Raji (cell line): ENCODE data around the gene ARMC9.

Source experiments
- POLR2A ChIP-seq: IDR thresholded peaks from 2 replicates; pipeline ENCODE4 v1.6.1; 2011; ENCODE audit warnings: low read depth, low read length, control low read depth; ENCODE audit not compliant: insufficient read depth

ARMC9 gene

DNA sequence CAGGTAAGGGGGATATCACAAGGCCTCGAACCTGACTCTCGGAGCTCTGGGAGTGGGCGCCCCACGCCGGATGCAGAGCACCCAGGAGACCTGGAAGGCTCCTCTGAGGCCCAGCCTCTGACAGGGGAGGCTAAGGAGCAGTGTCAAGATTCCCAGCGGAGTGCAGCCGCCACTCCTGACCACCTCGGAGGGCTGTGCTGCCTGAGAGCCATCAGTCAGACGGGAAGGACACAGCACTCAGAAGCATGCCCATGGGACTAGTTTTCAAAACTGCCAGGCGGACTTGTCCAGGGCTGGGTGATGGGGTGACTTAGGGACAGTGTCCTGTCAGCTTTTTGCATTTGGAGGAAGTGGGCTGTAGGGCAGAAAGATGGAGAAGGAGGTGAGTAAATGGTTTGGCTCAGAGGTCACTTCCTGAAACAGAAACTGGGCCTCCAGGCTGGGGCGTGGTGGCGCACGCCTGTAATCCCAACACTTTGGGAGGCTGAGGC is 162.5 kb downstream of the ARMC9 start:
- no peak for TF ChIP-seq POLR2A

DNA sequence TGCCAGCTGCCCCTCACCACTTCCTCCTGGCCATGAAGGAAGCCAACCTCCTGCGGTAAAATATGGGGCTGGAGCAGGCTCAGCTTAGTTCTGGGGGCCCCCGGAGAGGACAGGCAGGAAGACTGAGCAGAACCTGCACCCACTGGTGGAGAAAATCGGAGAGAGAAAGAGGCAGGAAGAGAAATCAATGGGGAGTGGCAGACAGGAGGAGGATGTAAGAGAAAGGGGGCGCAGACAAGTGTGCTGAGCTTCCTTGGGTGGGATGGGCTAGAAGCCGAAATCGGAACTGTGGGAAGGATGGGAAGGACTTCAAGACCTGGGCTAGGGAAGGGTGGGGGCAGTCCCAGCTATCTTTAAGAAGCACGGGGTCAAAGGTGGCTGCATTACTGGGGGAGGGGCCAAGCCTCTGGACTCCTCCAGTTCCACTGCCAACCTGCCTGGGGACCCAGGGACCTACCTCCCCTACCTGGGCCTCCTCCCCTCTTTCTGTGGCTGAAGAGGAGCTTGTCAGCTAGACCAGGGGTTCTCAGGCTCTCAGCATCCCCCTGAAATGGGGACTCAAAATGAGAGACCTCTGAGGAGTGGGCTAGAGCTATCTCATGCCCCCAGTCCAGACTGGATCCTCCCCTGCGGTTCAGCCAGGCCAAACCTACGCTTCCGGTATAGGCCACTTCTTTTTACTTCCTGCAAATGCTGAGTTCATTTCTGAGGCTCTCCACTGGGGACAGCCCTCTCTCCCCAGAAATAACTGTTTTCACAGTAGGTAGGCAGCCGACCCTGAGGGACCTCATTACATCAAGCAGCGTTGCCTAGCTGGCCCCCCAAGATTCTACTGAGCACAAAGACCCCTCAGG is 163.5 kb downstream of the ARMC9 start:
- no peak for TF ChIP-seq POLR2A

DNA sequence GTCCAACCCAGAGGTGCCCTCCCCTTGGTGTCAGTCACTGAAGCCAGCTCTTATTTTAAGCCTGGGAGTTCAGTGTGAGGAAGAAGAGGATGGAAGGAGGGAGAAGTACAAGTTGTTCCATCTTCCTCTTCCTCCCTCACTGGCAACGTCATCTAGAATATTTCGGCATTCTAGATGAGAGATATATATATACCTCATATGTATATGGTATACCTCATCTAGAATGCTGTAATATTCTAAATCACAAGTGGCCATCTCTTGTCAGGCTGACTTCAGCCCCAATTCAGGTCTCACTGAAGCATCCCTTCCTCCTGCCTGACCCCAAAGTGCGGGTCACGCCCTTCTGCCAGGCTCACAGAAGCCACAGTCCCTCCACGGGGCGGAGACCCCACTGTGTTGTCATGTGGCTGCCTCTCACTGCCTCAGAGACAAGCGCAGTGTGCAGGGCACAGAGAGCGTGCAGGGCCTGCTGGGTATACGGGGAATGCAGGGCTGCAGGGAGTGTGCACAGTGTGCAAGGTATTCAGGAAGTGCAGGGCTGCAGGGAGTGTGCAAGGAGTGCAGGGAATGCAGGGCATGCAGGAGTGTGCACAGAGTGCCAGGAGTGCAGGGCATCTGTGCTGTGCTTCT is 164.2 kb downstream of the ARMC9 start:
- no peak for TF ChIP-seq POLR2A

DNA sequence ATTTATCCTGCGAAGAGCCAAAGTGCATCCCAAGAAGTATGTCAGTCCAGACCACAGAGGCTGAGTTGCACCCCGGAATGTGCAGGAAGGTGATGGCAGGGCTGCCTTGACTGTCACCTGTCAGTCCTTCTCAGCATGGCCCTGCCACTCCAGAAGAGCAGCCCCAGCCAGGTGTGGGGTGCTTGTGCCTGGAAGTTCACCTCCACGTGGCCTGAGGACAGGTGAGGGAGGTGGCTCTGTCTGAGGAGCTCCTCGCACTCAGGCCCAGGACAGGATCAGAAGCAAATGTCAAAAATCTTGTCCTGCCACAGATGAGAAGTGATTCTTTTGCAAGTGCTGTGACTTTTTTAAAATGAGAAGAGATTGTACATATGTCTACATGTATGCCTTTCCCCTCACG is 165.6 kb downstream of the ARMC9 start:
- no peak for TF ChIP-seq POLR2A

DNA sequence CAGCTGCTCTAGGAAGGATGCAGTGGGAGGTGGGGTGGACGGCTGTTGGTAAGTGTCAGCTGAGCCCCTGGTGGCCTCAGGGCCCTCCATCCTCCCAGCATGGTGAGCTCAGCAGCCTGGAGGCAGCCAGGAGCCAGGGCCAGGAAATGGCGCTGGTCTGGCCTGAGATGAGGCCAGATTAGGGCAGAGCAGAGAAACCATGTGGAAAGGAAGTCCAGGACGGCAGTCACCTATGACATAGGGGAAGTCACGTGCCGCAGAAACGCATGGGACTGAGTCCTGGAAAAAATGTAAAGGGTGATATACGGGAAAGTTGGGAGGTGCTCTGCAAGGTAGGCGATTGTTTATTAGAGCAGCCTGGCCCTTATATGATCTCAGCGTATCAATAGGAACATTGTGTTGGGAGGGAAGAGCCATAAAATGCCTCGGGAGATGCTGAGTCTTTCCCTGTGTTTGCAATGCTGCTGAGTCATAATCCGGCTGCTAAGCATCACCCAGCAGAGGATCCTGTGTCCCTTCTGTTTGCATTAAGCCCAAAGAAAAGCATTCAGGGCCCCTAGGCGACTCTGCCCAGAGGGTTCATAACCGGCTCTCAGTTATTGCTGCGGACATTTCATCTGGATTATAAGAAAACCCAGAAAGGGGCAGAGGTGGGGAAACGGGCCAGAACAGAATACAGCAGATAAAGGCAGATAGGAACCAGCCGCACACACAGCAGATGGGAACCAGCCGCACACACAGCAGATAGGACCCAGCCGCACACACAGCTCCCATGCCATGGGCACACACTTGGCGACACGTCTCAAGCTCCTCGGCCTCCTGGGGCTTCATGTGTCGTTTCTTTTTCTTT is 166.8 kb downstream of the ARMC9 start:
- no peak for TF ChIP-seq POLR2A

DNA sequence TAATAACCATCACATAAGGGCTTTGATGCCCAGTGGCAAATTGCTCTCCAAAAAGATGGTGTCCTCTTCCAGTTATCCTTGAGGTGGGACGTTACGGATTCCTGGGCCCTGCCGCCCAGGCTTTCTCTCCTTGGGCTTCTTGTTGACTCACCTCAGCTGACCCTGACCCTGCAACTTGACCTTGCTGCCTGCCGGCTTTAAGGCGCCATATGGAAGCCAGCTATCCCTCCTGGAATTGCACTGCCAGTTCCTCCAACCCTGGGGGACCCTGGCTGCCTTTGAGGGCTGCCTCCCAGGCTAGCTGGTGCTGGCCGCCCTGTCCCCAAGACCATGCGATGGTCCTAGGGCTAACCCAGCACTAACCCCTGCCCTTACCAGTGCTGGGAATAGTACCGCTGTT is 168.7 kb downstream of the ARMC9 start:
- TF ChIP-seq POLR2A, result no peak

DNA sequence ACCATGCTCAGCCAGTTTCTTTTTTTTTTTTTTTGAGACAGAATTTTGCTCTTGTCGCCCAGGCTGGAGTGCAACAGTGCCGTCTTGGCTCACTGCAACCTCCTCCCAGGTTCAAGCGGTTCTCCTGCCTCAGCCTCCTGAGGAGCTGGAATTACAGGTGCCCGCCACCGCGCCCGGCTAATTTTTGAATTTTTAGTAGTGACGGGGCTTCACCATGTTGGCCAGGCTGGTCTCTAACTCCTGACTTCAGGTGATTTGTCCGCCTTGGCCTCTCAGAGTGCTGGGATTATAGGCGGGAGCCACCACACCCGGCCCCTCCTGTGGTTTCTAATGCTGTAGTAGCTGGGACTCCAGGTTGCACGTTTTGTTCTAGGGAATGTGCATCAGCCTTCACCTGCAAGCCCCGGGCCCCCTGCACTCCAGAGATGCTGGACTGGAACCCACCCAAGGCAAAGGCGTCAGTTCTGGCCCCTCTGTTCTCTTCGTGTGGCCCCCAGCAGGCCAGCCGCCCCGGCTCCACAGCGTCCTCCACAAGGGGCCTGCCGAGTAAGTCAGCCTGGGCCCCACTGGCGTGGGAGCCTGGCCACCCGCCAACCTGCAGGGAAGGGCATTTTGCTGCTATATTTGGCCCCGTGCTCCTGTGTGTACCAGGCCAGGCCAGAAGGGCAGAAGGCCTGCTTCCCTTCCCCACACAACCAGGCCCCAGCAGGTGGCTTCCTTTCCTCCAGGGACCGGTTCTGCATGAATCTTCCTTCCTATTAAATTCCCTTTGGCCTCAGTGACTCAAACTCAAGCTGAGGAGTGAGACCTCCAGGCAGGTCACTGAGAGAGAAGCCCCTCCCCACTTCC is 171.4 kb downstream of the ARMC9 start:
- TF ChIP-seq POLR2A, result no peak

DNA sequence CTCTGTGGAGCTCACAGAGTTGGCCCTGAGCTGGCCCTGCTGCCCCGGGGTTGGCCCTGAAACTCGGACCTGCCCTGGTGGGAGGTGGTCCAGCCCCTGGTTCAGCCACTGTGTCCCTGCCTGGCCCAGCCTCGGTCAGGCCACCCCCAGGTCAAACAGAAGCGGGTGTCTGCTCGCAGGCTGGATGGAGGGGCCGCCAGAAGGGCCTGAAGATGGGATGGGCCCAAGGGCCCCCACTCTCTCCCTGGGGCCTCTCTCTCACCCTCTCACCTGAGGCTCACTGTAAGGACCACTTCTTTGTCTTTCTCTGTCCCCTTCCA is 172.0 kb downstream of the ARMC9 start:
- TF ChIP-seq POLR2A, result no peak

DNA sequence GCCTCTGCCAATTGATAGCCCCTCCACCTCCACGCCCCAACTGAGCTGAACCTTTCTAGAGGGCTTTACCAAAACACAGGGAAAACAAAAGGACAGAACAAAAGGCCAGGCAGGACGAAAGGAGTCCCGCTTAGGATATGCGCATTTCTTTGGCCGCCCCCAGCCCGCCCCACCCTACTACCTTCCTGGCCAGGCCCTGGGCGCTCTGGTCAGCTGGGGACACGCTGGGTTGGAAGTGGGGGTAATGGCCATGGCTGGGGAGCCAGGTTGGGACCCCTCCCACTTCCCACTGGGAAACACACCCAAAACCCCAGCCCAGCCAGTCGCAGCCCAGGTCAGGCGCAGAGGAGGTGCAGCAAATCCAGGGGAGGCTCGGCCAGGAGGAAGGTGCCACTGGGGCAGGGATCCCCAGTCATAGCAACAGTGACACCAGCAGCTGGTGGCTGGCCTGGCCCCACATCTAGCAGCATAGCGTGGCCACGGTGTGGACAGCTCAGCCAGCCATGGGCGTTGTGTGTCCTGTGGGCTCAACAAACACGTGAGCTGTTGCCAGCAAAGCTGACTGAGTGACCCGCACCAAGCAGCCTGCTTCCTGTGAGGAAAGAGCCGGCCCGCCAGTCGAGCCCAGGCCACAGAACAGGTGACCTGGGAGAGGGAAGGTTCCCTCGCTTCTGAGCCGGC is 172.5 kb downstream of the ARMC9 start:
- no peak for TF ChIP-seq POLR2A

DNA sequence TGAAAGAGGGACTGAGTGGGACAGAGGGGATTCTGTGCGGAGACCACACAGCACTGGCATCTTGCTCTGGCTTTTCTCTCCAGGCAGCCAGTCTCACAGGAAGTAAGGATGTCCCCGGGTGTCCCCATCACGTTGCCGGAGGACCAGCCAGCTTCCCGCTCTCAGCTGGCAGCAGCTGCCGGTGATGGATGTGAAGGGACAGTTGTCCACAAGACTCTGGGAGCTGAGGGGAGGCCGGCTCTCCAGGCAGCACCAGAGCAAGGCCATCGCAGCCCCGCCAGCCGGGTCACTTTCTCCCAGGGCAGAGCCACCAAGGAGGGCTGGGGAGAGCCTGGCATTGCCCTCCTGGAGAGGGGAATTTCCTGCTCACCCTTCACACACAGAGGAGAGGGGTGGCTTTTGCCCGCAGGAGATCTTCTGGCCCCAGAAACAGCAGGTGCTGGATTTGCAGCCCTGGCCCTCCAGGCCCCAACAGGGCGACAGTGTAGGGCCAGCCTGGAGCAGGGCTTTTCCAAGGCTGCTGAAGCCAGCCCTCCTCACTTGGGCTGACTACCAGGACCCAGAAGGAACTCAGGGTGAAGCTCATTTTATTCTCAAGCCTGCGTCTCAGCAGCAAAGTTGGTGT is 173.1 kb downstream of the ARMC9 start:
- TF ChIP-seq POLR2A, result no peak

DNA sequence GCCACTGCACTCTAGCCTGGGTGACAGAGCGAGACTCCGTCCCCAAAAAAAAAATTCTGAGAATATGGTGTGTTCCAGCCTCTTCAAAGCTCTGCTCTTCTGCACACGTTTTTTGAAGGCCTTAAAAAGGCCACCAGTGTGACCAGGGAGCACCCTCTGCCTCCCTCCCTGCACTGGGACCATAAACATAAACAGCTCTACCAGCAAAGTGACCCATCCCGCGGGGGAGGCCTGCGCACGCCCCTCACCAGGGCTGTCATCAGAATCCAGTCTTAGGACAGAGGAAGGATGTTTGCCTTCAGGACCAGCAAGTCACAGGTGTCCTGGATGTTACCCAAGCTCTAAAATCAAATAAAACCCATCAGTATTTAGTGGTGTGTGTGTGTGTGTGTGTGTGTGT is 173.9 kb downstream of the ARMC9 start:
- no peak for TF ChIP-seq POLR2A

DNA sequence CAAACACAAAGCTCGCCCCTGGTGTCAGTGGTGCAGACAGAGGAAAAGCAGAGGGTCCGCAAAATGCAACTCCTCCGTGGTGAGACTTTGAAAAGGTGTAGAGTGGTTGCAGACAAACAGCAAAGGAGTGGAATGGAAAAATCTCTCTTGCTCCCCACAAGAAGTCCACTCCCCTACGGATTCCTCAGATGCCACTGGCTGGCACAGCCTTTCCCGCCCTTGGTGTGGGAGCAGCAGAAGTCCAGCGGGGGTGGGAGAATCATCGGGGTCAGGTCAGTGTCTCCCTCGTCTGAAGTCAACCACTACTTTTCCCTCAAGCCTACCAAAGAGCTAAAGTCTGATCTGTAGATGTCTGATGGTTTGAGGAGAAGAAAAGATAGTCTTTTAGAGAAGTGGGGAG is 174.8 kb downstream of the ARMC9 start:
- no peak for TF ChIP-seq POLR2A

DNA sequence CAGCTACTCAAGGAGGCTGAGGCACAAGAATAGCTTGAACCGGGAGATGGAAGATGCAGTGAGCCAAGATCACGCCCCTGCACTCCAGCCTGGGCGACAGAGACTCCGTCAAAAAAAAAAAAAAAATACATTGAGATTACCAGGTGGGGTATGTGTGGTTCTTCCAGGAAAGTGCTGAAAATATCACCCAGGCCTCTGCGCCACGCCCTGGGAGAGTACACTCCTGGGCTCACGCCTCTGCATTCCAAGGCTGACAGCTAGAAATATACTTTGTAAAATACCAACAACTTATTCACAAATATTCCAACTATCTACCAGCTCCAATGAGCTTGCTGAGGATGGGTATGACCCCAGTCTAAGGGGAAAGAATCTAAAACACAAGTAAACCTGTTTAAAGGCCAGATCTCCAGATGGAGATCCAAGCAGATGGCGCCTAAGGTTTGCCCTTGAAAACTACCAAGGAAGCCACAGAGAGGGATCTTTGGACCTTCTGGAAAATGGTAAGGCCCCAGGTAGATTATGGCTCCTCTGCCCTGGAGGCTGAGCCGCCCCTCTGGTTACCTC is 175.4 kb downstream of the ARMC9 start:
- TF ChIP-seq POLR2A, result no peak
